HL-60/S4 treated with phorbol 12-myristate 13-acetate at 8.2 ng/mL for 4 days and 3 days (cell line): ENCODE measurements around the gene LAD1.

Experiments used
- in situ Hi-C: fragments of 300-500 bp; cut with MboI; formaldehyde crosslinking; loops from 2 replicates; pipeline ENCODE4 v1.15.0; 2022; ENCODE audit warnings: low sequenced_read_pairs

Gene LAD1

GRCh38 chr1:201364808-201365105, 34.4 kb downstream of the LAD1 start:
- in situ Hi-C loops = no loop called here

DNA sequence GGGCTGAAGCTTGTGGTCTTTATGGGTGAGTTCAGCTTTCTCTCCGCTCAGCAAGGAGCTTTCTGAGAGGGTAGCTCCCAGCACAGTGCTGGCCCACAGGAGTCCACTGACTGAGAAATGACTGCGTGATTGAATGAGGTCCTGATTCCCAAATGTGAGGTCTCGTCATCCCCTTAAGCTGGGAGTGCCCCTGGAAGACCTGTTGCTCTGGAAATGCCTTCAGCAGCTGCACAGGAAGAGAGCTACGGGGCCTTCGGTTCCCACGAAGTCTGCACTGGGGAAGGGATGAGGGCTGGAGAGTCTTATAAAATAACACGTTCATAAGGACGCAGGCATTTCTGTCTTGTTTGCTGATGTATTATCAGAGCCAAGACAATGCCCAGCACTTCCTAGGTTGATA, 35.7 kb downstream of the LAD1 start:
- in situ Hi-C loops = no loop called here

DNA sequence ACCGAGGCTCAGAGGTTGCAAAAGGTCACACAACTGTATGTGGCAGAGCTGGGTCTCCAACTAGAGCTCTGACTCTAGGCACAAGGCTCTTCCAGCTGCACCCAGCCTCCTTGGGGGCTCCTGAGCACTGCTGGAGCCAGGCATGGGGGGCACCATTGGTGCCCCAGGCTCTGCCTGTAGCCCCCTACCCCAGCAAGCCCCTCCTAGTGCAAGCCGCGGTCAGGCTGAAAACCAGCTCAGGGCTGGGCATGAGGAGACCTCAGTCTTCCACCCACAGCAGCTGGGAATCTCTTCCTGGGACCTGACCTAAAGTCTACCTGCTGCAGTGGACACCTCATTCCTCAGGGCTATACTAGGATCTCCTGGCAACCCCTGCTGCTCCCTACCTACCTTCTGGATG, 36.2 kb downstream of the LAD1 start:
- in situ Hi-C loops = no loop called here

- in situ Hi-C loops = no loop called here
These were observed 37.2 kb downstream of the LAD1 start for GRCh38 chr1:201361652-201362504.

DNA sequence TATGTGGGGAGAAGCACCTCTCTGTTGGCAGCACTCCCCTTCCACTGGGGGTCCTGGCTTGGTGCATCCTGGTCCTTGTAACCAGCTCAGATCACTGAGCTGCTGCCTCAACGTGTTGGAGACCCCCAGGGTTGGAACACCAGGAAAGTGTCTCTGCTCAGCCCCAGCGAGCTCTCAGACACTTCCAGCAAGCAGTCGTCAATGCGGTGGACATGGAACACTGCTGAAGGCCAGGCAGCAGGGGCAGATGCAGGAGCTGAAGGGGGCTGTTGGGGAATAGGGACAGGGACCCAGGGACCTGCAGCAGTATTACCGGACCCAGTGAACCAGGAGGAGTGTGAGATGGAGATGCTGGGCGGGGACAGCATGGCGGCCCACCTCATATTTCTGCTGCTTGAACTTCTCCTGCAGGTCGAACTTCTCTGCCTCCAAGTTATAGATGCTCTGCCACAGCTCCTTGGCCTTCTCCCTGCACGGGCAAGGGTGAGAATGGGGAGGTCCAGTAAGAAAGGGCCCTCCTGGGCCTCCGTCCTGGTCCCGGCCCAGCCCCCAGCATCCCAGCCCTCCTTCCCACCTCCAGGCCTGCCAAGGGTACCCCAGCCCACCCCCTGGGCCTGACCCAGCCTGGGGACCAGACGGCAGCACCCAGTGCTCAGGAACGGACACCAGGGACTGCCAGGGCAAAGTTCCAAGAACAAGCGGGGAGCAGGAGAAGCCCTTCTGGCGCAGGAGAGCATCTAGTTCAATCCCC, 38.0 kb downstream of the LAD1 start:
- in situ Hi-C loops = no loop called here

DNA sequence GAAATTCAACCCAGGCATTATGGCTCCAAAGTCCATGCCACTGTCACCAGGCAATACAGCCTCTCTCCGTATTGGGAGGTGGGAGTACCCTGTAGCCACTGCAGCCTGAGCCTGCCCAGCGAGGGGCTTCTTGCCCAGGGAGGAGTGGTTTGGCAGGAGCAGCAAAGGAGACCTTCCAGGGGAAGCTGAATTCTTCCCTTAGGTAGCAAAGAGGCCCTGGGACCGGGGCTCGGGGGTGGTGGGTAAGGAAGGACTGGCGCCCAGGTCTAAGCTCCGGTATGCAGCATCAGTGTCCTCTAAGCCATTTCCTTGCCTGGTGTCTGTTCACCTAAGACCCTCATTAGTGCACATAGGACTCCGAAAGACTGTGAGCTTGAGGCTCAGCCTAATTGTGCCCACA, 38.6 kb downstream of the LAD1 start:
- in situ Hi-C loops = no loop called here

- in situ Hi-C loops = no loop called here
These were observed 39.3 kb downstream of the LAD1 start for GRCh38 chr1:201359873-201360210.

- in situ Hi-C loops = no loop called here
These were observed 39.9 kb downstream of the LAD1 start for GRCh38 chr1:201359031-201359872.

GRCh38 chr1:201358596-201358995, 40.5 kb downstream of the LAD1 start:
- in situ Hi-C loops = no loop called here

DNA sequence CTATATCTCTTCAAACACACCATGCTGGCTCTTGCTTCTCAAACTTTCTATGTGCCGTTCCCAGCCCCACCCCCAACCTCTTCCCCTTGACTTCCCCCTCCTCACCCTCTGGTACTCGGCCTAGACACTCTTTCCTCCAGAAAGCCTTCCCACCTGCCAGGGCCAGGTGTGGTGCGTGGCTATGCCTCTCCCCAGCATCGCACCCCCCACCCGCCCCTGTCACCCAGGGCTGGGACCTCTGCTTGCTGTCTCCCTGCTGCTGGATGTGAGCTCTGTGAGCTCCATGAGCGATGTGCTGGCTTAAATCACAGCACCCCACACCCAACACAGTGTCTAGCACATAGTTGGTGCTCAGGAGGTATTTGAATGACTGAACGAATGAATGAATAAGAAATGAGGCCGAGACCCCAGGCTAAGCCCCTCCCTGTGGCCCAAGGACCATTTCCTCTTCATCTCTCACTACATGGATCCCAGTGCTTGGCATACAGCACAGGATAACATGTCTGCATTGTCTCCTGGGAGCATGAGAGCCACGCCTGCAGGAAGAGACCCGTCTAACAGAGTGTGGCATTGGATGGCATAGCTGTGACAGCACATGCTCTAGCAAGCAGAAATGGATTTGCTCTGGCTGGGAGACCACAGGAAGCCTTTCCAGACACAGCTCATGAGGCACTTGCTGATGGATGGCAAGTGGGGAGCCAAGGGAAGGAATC, 41.3 kb downstream of the LAD1 start:
- in situ Hi-C loops = no loop called here

DNA sequence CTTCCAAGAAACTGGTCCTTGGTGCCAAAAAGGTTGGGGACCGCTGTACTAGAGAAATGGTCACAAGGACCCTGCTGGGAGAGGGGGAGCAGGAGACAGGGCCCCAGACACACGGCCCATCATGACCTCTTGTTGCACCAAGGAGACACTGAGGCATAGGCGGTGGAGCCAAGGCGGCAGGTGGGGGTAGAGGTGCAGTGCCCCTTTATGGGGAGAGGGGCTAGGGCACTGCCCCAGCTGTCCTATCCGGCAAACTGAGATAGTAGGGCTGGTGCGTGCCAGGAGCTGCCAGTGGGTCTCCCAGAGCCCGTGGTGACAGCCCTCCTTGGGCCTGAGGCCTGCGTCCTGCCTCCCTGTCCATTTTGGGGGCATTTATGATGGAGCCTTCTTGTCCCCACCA, 41.9 kb downstream of the LAD1 start:
- in situ Hi-C loops = no loop called here

DNA sequence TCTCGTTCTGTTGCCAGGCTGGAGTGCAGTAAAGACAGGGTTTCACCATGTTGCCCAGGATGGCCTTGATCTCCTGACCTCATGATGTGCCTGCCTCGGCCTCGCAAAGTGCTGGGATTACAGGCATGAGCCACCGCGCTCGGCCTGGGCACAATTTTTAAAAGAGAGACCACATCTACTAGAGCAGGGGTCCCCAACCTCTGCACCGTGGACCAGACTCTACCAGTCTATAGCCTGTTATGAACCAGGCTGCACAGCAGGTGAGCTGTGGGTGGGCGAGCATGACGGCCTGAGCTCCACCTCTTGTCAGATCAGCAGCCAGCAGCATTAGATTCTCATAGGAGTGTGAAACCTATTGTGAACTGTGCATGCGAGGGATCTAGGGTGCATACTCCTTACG, 42.4 kb downstream of the LAD1 start:
- in situ Hi-C loops = no loop called here

- in situ Hi-C loops = no loop called here
These were observed 42.9 kb downstream of the LAD1 start for GRCh38 chr1:201356236-201356635.

- in situ Hi-C loops = no loop called here
These were observed 43.7 kb downstream of the LAD1 start for GRCh38 chr1:201355471-201355870.

DNA sequence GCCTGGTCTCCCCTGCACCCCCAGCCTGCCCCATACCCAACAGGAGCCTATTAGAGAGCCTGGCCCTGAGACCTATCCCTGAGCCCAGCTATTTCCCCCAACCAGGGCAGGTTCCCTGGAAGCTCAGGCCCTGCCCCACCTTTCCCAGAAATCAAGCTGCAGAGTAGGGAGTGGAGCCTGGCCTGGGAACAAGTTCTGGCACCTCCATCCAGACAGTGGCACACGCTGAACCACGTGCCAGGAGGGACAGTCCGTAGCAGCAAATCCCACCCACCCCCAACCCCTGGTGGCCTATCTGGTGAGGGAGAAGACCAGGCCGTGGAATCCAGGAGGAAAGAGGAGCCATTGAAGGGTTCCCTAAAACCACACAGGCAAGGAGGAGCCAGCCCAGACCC, 44.2 kb downstream of the LAD1 start:
- in situ Hi-C loops = no loop called here

DNA sequence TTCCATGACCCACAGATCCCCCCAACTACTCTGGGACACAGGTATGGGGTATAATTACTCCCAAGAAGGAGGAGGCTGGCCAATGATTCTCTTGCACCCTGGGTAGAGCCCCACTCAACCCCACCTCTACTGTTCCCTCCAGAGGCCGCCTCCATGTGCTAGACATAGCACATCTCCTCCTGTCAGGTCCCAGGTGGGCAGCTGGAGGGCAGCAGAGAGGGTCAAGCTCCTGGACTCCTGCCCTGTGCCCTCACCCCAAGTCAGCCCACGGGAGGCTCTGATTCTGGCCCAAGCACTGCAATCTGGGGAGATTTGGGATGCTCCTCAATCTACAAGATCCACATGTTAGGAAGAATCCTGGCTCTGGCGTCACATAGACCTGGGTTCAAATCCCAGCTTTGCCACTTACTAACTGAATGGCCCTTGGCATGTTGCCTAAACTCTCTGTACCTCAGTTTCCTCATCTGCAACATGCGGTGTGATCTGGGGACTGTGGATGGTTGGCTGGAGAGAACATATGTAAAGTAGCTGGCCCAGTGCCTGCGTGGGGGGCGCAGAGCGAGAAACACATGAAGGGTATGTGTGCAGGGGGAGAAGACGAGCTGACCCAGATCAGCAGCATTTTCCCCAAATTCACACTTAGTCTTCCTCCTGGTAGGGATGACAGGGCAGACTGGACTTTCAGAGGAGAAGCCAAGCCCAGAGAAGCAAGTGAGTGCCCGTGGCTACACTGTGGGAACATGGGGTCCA, 44.8 kb downstream of the LAD1 start:
- in situ Hi-C loops = no loop called here

DNA sequence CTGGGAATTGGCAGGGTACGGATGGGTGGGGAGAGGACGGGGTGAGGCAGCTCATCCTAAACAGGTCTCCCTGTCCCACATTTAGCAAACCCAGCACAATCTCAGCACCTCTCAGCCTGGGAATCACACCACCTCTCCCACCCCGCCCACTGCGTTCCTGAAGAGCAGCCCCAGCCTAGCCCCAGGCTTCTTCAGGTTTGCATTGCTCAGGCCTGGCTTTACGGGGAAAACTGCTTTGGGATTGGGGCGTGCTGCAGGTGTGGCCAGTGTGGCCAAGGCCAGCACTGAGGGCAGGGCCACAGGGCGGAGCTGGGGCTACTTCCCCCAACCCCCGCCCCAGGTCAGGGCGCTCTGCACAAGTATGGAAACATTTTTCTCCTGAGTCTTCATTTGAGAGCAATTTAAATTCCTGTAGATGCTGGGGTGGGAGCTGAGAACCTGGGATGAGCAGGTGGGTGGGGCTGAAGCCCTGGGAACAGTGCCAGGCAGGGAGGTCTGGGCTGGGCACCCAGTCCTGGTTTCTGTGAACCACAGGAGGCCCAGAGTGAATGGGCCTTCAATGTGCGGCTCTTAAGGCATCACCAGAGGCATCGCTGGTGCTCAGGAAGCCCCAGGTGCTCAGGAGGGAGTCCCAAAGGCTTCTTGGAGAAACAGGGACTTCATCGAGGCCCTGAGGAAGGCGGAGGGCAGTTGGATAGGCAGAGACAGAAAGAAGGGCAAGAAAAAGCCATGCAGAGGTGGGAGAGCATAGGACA, 45.8 kb downstream of the LAD1 start:
- in situ Hi-C loops = no loop called here

GRCh38 chr1:201351617-201352016, 47.5 kb downstream of the LAD1 start:
- in situ Hi-C loops = no loop called here

GRCh38 chr1:201350884-201351283, 48.2 kb downstream of the LAD1 start:
- in situ Hi-C loops = no loop called here

DNA sequence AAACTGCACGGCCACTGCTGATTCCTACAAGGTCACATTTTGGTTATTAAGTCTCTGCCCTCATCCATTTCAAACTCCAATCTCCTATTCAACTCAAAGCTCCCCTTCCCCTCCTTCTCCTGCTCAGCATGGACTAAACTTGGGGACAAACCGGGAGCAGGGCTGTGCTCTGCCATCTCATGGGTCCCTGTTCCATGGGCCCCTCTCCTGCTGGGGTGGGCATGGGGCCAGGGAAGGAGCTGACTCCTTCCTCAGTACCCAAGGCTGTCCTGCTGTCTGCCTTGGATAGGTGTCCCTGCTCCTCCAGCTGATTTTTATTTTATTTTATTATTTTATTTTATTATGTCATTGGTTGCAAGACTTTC, 48.8 kb downstream of the LAD1 start:
- in situ Hi-C loops = no loop called here
